Panc1 (cell line): Measurements from ENCODE around the gene ZNF200. TPM values are rescaled to one million over a fixed set of nuclear protein-coding genes. Genes with fewer than 3 reads are reported as not detected.

Experiments
- ATAC-seq: fragments of 200-7000 bp; cut with Tn5 transposase; 2 replicates; pipeline ENCODE4 v1.9.1; 2020; ENCODE audit warnings: mild to moderate bottlenecking, moderate library complexity
- BruUV-seq: library from RNA; stranded (reverse); fragments of 400-500 nt; replicated peaks from 2 replicates; lab custom pipeline; 2021; lab: Mats Ljungman, UMichigan
- CTCF ChIA-PET: fragments of 300-600 bp; sonication (Branson Sonifier 250); formaldehyde crosslinking; loops from one replicate; lab custom pipeline; 2022; ENCODE audit warnings: antibody characterized with exemption; lab: Charles Lee
- POLR2A ChIA-PET: fragments of 300-600 bp; sonication (Branson Sonifier 250); formaldehyde crosslinking; loops from one replicate; lab custom pipeline; 2022; ENCODE audit warnings: antibody characterized with exemption; lab: Charles Lee
- DNase-seq: peaks from one replicate; pipeline ENCODE4 v3.0.0-alpha.2; 2010; ENCODE audit warnings: low read depth, low spot score
- H3K27ac ChIP-seq: 2 replicates; pipeline ENCODE4 v1.5.1; 2011; ENCODE audit warnings: mild to moderate bottlenecking, low read length, inconsistent platforms
- H3K27me3 ChIP-seq: fragments of 200-500 bp; sonication (Bioruptor generic); 2 replicates; pipeline ENCODE4 v1.6.0; 2014; ENCODE audit warnings: low read length, inconsistent platforms; ENCODE audit not compliant: control insufficient read depth, insufficient read depth
- H3K36me3 ChIP-seq: fragments of 200-500 bp; sonication (Bioruptor generic); 2 replicates; pipeline ENCODE4 v1.5.1; 2014; ENCODE audit warnings: inconsistent platforms, mild to moderate bottlenecking, low read length, moderate library complexity; ENCODE audit not compliant: control insufficient read depth, insufficient read depth
- H3K4me1 ChIP-seq: 2 replicates; pipeline ENCODE4 v1.5.1; 2011; ENCODE audit warnings: inconsistent platforms, mild to moderate bottlenecking, low read length, moderate library complexity; ENCODE audit not compliant: control insufficient read depth, insufficient read depth
- H3K4me3 ChIP-seq, 2 experiments: 2 replicates each; pipeline ENCODE4 v1.5.1; 2011 to 2012; ENCODE audit warnings: low read depth in 2 of 2, low read length in 2 of 2, mild to moderate bottlenecking in 2 of 2, inconsistent platforms in 1 of 2, moderate library complexity in 1 of 2
- H3K9me3 ChIP-seq: fragments of 200-500 bp; sonication (Bioruptor generic); 2 replicates; pipeline ENCODE4 v1.5.1; 2014; ENCODE audit warnings: low read depth, mild to moderate bottlenecking, inconsistent platforms, low read length, moderate library complexity; ENCODE audit not compliant: control insufficient read depth, insufficient read depth
- POLR2AphosphoS5 ChIP-seq: IDR thresholded peaks from 2 replicates; pipeline ENCODE4 v1.6.1; 2012; ENCODE audit warnings: mild to moderate bottlenecking, low read depth, low read length, moderate library complexity
- SIN3A ChIP-seq: IDR thresholded peaks from 2 replicates; pipeline ENCODE4 v1.6.1; 2012; ENCODE audit warnings: low read depth, mild to moderate bottlenecking, low read length, moderate library complexity, borderline replicate concordance; ENCODE audit not compliant: insufficient read depth
- TCF7L2 ChIP-seq: IDR thresholded peaks from 2 replicates; pipeline ENCODE4 v1.6.1; 2011; ENCODE audit warnings: mild to moderate bottlenecking, low read depth, low read length, inconsistent platforms
- in situ Hi-C: cut with HindIII; loops from 2 replicates; pipeline ENCODE4 v1.10.0; 2016; ENCODE audit warnings: low sequenced_read_pairs, low pct_unique_long_range_greater_than_20kb
- intact Hi-C: fragments of 100-400 bp; cut with micrococcal nuclease; formaldehyde crosslinking; loops from one replicate; pipeline ENCODE4 v1.10.0; 2022; ENCODE audit not compliant: unreplicated experiment
- total RNA-seq: library from RNA; stranded (reverse); gene quantifications from one replicate; pipeline ENCODE4 v1.2.1, GENCODE V29; 2021; ENCODE audit not compliant: unreplicated experiment
- TF ChIP-seq, protein P1 (sequence below): fragments of 450-650 bp; IDR thresholded peaks from 2 replicates; pipeline ENCODE4 v1.5.1; 2017; ENCODE audit warnings: mild to moderate bottlenecking
- TF ChIP-seq, protein P2 (sequence below), 2 experiments: IDR thresholded peaks; 2 replicates each; pipeline ENCODE4 v1.6.1; 2011 to 2012; ENCODE audit warnings: low read depth in 2 of 2, control low read depth in 1 of 2, low read length in 1 of 2, mild to moderate bottlenecking in 1 of 2, moderate library complexity in 1 of 2; ENCODE audit not compliant: insufficient read depth in 1 of 2

ZNF200 gene
- total RNA-seq, 1 experiment from 2014 or later: 12.4 TPM

DNA sequence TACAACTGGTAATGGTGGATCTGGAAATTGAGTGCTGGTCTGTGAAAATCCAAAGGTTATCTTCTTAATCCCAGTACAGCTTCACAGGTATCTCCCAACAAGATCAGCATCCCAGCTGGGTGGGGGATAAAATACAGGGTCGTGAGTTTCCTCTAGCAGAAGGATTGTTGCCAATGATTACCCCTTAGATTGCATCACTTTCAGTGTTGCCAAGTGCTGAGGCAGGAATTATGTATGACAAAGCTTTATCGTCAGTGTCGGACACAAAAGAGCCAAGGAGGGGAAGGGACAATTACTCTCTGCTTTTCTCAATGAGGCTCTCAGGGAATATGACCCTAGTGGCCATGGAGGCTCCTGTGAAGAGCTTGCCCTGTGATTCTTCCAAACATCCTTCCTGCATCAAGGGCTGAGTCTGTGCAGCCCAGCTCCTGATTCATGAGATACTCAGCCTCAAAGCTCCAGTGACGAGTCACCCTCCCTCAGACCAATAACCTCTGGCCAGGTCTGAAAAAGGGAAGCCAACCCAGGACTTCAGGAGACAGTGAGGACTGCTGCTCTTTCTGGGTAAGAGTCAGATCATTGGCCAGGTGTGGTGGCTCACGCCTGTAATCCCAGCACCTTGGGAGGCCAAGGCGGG is 31.9 kb downstream of the ZNF200 start:
- POLR2A ChIA-PET: interaction anchor here (0.6 kb wide), 1 partner anchor 292 kb away, joined by 4 read pairs; no protein-coding TSS in a partner anchor
- Histone ChIP-seq H3K27me3 (no peaks in the 10 kb centered on the region), H3K36me3 (no peaks in the 10 kb centered on the region), H3K4me3 (no peak overlapping the region), H3K27ac (no peak overlapping the region), H3K9me3 (no peaks in the 10 kb centered on the region), H3K4me1 (no peaks in the 10 kb centered on the region)
- intact Hi-C loops (no loop called here), in situ Hi-C loops (no loop called here)
- DNase-seq (no peak), ATAC-seq (no peak)
- CTCF ChIA-PET: interaction anchor here (0.6 kb wide), 1 partner anchor 158 kb away, joined by 4 read pairs; no protein-coding TSS in a partner anchor
- TF ChIP-seq TCF7L2: no peak
- TF ChIP-seq, protein P1, sequence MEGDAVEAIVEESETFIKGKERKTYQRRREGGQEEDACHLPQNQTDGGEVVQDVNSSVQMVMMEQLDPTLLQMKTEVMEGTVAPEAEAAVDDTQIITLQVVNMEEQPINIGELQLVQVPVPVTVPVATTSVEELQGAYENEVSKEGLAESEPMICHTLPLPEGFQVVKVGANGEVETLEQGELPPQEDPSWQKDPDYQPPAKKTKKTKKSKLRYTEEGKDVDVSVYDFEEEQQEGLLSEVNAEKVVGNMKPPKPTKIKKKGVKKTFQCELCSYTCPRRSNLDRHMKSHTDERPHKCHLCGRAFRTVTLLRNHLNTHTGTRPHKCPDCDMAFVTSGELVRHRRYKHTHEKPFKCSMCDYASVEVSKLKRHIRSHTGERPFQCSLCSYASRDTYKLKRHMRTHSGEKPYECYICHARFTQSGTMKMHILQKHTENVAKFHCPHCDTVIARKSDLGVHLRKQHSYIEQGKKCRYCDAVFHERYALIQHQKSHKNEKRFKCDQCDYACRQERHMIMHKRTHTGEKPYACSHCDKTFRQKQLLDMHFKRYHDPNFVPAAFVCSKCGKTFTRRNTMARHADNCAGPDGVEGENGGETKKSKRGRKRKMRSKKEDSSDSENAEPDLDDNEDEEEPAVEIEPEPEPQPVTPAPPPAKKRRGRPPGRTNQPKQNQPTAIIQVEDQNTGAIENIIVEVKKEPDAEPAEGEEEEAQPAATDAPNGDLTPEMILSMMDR: no peak
- TF ChIP-seq, protein P2, sequence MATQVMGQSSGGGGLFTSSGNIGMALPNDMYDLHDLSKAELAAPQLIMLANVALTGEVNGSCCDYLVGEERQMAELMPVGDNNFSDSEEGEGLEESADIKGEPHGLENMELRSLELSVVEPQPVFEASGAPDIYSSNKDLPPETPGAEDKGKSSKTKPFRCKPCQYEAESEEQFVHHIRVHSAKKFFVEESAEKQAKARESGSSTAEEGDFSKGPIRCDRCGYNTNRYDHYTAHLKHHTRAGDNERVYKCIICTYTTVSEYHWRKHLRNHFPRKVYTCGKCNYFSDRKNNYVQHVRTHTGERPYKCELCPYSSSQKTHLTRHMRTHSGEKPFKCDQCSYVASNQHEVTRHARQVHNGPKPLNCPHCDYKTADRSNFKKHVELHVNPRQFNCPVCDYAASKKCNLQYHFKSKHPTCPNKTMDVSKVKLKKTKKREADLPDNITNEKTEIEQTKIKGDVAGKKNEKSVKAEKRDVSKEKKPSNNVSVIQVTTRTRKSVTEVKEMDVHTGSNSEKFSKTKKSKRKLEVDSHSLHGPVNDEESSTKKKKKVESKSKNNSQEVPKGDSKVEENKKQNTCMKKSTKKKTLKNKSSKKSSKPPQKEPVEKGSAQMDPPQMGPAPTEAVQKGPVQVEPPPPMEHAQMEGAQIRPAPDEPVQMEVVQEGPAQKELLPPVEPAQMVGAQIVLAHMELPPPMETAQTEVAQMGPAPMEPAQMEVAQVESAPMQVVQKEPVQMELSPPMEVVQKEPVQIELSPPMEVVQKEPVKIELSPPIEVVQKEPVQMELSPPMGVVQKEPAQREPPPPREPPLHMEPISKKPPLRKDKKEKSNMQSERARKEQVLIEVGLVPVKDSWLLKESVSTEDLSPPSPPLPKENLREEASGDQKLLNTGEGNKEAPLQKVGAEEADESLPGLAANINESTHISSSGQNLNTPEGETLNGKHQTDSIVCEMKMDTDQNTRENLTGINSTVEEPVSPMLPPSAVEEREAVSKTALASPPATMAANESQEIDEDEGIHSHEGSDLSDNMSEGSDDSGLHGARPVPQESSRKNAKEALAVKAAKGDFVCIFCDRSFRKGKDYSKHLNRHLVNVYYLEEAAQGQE (IDR thresholded peaks at IDR 0.05; ENCODE audit: insufficient read depth in 1 of 2, low read depth in 2 of 2, low read length in 1 of 2): no peak
- no peak for TF ChIP-seq POLR2AphosphoS5
- BruUV-seq: no TSS peak

DNA sequence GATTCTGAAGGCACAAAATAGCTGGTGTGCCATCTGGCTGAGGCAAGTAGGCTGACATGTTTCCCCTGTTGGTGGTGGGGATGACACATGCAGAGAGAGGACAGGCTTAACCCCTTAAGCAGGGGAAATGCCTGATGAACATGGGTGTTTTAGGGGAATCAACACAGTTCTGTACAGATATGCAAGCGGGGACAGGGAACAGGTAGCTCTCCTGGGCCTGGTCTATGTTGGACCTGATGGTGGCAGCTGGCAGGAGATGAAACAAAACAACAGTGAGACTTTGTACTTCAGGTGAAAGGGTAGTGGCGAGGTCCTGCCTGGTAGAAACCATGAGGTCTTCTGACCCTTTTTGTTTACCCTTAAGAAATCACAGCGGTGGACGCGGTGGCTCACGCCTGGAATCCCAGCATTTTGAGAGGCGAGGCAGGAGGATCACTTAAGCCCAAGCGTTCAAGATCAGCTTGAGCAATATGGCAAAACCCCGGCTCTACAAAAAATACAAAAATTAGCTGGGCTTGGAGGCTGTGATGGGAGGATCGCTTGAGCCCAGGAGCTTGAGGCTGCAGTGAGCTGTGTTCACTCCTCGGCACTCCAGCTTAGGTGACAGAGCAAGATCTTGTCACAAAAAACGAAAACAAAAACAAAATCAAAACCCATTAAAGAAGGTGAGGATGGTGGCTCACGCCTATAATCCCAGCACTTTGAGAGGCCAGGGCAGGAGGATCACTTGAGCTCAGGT is 36.5 kb downstream of the ZNF200 start:
- BruUV-seq: no TSS peak

More for the DNA sequence above, 36.5 kb downstream of the ZNF200 start:
- intact Hi-C loops: no loop called here
- ATAC-seq: no peak
- CTCF ChIA-PET: interaction anchor here (0.5 kb wide), 1 partner anchor 68 kb away, joined by 4 read pairs; no protein-coding TSS in a partner anchor
- Histone ChIP-seq H3K27me3 (no peaks in the 10 kb centered on the region), H3K36me3 (no peaks in the 10 kb centered on the region), H3K4me1 (peaks cover 6% of the 10 kb centered on the region; the same call in 1 of the 2 replicates), H3K9me3 (no peaks in the 10 kb centered on the region), H3K4me3 (no peak overlapping the region), H3K27ac (no peak overlapping the region)
- TF ChIP-seq, protein P1: no peak
- TF ChIP-seq, protein P2 (IDR thresholded peaks at IDR 0.05; ENCODE audit: insufficient read depth in 1 of 2, low read depth in 2 of 2, low read length in 1 of 2): no peak
- TF ChIP-seq POLR2AphosphoS5: no peak
- no peak for TF ChIP-seq TCF7L2
- TF ChIP-seq SIN3A: no peak
- DNase-seq: no peak
- in situ Hi-C loops: no loop called here
- POLR2A ChIA-PET: no interaction called here
